Measurements from ENCODE around the gene DPEP3.

DPEP3 gene

GRCh38 chr16:67950335-67950843 is 29.9 kb downstream of the DPEP3 start:
- Histone ChIP-seq H3K27ac (ENCODE audit: low read depth, low read length) (no peak overlapping the region), H3K9me3 (ENCODE audit: insufficient read depth, low read depth, low read length) (no peaks in the 10 kb centered on the region), H3K4me3 (ENCODE audit: low read length) (no peak overlapping the region), H3K4me1 (ENCODE audit: insufficient read depth, low read length) (no peaks in the 10 kb centered on the region), H3K27me3 (ENCODE audit: insufficient read depth, low read length) (no peaks in the 10 kb centered on the region), H3K9ac (ENCODE audit: low read depth, low read length) (no peak overlapping the region), H3K36me3 (ENCODE audit: insufficient read depth, low read length) (peaks cover 84% of the 10 kb centered on the region)
- 95% methylated on average over 16 of the region's 16 CpGs for whole genome bisulfite sequencing

- no peak overlapping the region for H3K27ac ChIP-seq (ENCODE audit: low read depth, low read length)
- H3K27me3 ChIP-seq (ENCODE audit: insufficient read depth, low read length) = no peaks in the 10 kb centered on the region
- WGBS = 95% methylated on average over 11 of the region's 11 CpGs
- H3K36me3 ChIP-seq (ENCODE audit: insufficient read depth, low read length) = peaks cover 87% of the 10 kb centered on the region
- no peaks in the 10 kb centered on the region for H3K9me3 ChIP-seq (ENCODE audit: insufficient read depth, low read depth, low read length)
- H3K9ac ChIP-seq (ENCODE audit: low read depth, low read length) = no peak overlapping the region
- no peaks in the 10 kb centered on the region for H3K4me1 ChIP-seq (ENCODE audit: insufficient read depth, low read length)
- H3K4me3 ChIP-seq (ENCODE audit: low read length) = no peak overlapping the region
These were observed 30.7 kb downstream of the DPEP3 start for GRCh38 chr16:67949645-67950044.

GRCh38 chr16:67948015-67948414 is 32.3 kb downstream of the DPEP3 start:
- H3K36me3 ChIP-seq (ENCODE audit: insufficient read depth, low read length) = peaks cover 80% of the 10 kb centered on the region

GRCh38 chr16:67946966-67947558 is 33.2 kb downstream of the DPEP3 start:
- Histone ChIP-seq H3K4me1 (ENCODE audit: insufficient read depth, low read length) (no peaks in the 10 kb centered on the region), H3K9me3 (ENCODE audit: insufficient read depth, low read depth, low read length) (no peaks in the 10 kb centered on the region), H3K36me3 (ENCODE audit: insufficient read depth, low read length) (peaks cover 80% of the 10 kb centered on the region), H3K27ac (ENCODE audit: low read depth, low read length) (no peak overlapping the region), H3K9ac (ENCODE audit: low read depth, low read length) (no peak overlapping the region), H3K27me3 (ENCODE audit: insufficient read depth, low read length) (no peaks in the 10 kb centered on the region), H3K4me3 (ENCODE audit: low read length) (no peak overlapping the region)
- 97% methylated on average over 28 of the region's 28 CpGs for WGBS

More at GRCh38 chr16:67948015-67948414, 32.3 kb downstream of the DPEP3 start:
- Histone ChIP-seq H3K27ac (ENCODE audit: low read depth, low read length) (no peak overlapping the region), H3K4me3 (ENCODE audit: low read length) (no peak overlapping the region), H3K9ac (ENCODE audit: low read depth, low read length) (no peak overlapping the region), H3K9me3 (ENCODE audit: insufficient read depth, low read depth, low read length) (no peaks in the 10 kb centered on the region), H3K4me1 (ENCODE audit: insufficient read depth, low read length) (no peaks in the 10 kb centered on the region), H3K27me3 (ENCODE audit: insufficient read depth, low read length) (no peaks in the 10 kb centered on the region)
- 95% methylated on average over 15 of the region's 15 CpGs for WGBS

- Histone ChIP-seq H3K4me1 (ENCODE audit: insufficient read depth, low read length) (no peaks in the 10 kb centered on the region), H3K9ac (ENCODE audit: low read depth, low read length) (no peak overlapping the region), H3K9me3 (ENCODE audit: insufficient read depth, low read depth, low read length) (no peaks in the 10 kb centered on the region), H3K27me3 (ENCODE audit: insufficient read depth, low read length) (no peaks in the 10 kb centered on the region), H3K4me3 (ENCODE audit: low read length) (no peak overlapping the region), H3K36me3 (ENCODE audit: insufficient read depth, low read length) (peaks cover 71% of the 10 kb centered on the region), H3K27ac (ENCODE audit: low read depth, low read length) (no peak overlapping the region)
- 97% methylated on average over 20 of the region's 20 CpGs for WGBS
These were observed 34.1 kb downstream of the DPEP3 start for GRCh38 chr16:67946128-67946569.

GRCh38 chr16:67945392-67945933 is 34.8 kb downstream of the DPEP3 start:
- no peaks in the 10 kb centered on the region for H3K27me3 ChIP-seq (ENCODE audit: insufficient read depth, low read length)
- no peaks in the 10 kb centered on the region for H3K4me1 ChIP-seq (ENCODE audit: insufficient read depth, low read length)
- WGBS = 94% methylated on average over 24 of the region's 24 CpGs
- peaks cover 64% of the 10 kb centered on the region for H3K36me3 ChIP-seq (ENCODE audit: insufficient read depth, low read length)
- H3K9ac ChIP-seq (ENCODE audit: low read depth, low read length) = no peak overlapping the region
- no peak overlapping the region for H3K4me3 ChIP-seq (ENCODE audit: low read length)
- H3K9me3 ChIP-seq (ENCODE audit: insufficient read depth, low read depth, low read length) = no peaks in the 10 kb centered on the region
- H3K27ac ChIP-seq (ENCODE audit: low read depth, low read length) = no peak overlapping the region

DNA sequence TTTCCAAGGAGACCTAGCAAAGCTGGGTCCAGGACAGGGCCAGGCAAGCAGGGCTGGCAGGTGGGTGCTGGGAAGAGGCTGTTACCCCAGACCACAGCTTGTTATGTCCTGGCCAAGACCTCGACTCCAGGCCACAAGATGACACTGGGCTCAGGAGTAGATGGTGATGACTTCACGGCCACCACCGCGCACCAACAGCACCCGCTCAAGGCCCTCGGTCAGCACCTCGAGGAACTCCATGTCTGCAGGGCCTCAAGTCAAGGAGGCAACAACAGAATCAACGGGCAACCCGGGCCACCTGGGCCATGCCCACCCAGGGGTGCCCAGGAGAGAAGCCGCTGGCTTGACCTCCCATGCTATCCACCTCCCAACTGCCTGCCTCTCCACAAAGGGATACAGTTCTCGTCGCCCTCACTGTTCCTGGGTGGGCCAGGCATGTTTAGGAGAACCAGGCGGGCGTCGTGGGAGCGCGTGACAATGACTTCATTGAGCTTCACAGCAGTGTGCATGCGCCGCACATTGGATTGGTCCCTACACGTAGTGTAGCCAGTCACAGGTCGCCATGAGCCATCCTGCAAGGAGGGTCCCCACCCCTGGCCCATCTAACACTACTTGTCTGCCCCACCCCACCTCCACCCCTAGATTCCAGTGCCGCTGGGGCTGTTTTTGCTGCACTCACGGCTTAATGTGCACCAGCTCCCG is 35.5 kb downstream of the DPEP3 start:
- WGBS = 97% methylated on average over 24 of the region's 24 CpGs
- no peak overlapping the region for H3K9ac ChIP-seq (ENCODE audit: low read depth, low read length)
- peaks cover 58% of the 10 kb centered on the region for H3K36me3 ChIP-seq (ENCODE audit: insufficient read depth, low read length)
- H3K27ac ChIP-seq (ENCODE audit: low read depth, low read length) = no peak overlapping the region
- H3K9me3 ChIP-seq (ENCODE audit: insufficient read depth, low read depth, low read length) = no peaks in the 10 kb centered on the region
- H3K27me3 ChIP-seq (ENCODE audit: insufficient read depth, low read length) = no peaks in the 10 kb centered on the region
- no peaks in the 10 kb centered on the region for H3K4me1 ChIP-seq (ENCODE audit: insufficient read depth, low read length)
- no peak overlapping the region for H3K4me3 ChIP-seq (ENCODE audit: low read length)

- no peak within 1 kb of the TSS for H3K27ac ChIP-seq (ENCODE audit: low read depth, low read length)
- WGBS = 86% methylated on average over 23 of the region's 23 CpGs
- no peaks in the 10 kb centered on the region for H3K4me1 ChIP-seq (ENCODE audit: insufficient read depth, low read length)
- H3K9ac ChIP-seq (ENCODE audit: low read depth, low read length) = no peak within 1 kb of the TSS
- H3K36me3 ChIP-seq (ENCODE audit: insufficient read depth, low read length) = peaks cover 48% of the 10 kb centered on the region
- no peaks in the 10 kb centered on the region for H3K9me3 ChIP-seq (ENCODE audit: insufficient read depth, low read depth, low read length)
- H3K27me3 ChIP-seq (ENCODE audit: insufficient read depth, low read length) = no peaks in the 10 kb centered on the region
- H3K4me3 ChIP-seq (ENCODE audit: low read length) = no peak within 1 kb of the TSS
These were observed 36.4 kb downstream of the DPEP3 start, which contains the start of gene LCAT for GRCh38 chr16:67943619-67944504. Gene LCAT (minus strand): TSS chr16:67944120. CDS start chr16:67944101, 19 bp downstream.

DNA sequence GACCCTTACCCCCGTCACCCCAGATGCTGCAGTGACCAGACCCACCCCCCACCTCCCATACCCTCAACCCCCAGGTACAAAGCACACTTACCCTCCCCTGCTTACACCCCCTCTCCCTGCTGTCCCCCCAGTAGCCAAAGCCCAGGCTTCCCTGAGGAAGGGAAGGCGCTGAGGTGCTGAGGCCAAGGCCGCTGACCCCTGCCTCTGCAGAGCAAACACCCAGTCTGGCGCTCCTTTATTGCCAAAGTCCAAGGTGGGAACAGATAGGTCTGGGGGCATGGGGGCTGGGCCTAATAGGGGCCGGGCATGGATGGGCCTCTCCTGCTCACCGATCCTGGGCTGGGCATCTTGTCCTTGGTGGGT is 37.1 kb downstream of the DPEP3 start:
- Histone ChIP-seq H3K27me3 (ENCODE audit: insufficient read depth, low read length) (no peaks in the 10 kb centered on the region), H3K27ac (ENCODE audit: low read depth, low read length) (no peak overlapping the region), H3K4me3 (ENCODE audit: low read length) (no peak overlapping the region), H3K4me1 (ENCODE audit: insufficient read depth, low read length) (no peaks in the 10 kb centered on the region), H3K36me3 (ENCODE audit: insufficient read depth, low read length) (peaks cover 44% of the 10 kb centered on the region), H3K9me3 (ENCODE audit: insufficient read depth, low read depth, low read length) (no peaks in the 10 kb centered on the region), H3K9ac (ENCODE audit: low read depth, low read length) (no peak overlapping the region)
- 89% methylated on average over 6 of the region's 6 CpGs for WGBS

DNA sequence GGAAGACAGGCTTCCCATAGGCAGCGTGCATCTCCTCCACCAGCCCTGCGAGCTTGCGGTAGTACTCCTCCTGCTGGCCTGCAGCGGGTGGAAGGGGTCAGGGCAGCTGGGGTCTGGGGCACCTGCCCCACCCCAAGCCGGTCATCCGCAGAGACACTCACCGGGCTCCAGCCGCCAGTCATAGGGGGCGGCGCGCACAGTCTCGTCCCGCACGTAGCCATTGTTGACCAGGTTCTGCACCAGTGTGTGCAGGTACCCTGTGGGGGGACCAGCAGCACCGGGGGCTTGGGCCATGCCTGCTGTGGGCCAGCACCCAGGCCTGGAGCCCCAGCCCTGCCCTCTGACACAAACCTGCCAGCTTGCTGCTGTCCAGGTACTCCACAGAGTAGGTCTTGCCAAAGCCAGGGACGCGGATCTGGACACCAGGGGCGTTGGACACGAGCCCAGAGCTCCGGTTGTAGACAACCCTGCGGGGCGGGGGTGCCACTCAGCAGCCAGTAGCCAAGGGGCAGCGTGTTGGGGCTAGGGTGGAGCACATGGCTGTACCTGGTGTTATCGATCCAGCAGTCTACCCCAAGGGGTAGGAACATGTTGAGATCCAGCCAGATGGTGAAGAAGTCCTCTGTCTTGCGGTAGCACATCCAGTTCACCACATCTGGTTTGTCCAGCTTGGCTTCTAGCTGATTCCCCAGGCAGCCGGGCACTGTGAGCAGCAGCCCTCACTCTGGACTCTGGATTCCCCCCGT is 37.6 kb downstream of the DPEP3 start:
- Histone ChIP-seq H3K9me3 (ENCODE audit: insufficient read depth, low read depth, low read length) (no peaks in the 10 kb centered on the region), H3K4me1 (ENCODE audit: insufficient read depth, low read length) (no peaks in the 10 kb centered on the region), H3K9ac (ENCODE audit: low read depth, low read length) (no peak overlapping the region), H3K36me3 (ENCODE audit: insufficient read depth, low read length) (peaks cover 39% of the 10 kb centered on the region), H3K4me3 (ENCODE audit: low read length) (no peak overlapping the region), H3K27ac (ENCODE audit: low read depth, low read length) (no peak overlapping the region), H3K27me3 (ENCODE audit: insufficient read depth, low read length) (no peaks in the 10 kb centered on the region)
- WGBS = 95% methylated on average over 27 of the region's 27 CpGs

Data from HUES64 (cell line).